Hippocampal formation (tissue), 2 donors: ENCODE data around the gene TMEM232.
A peak's percentile ranks its signal among the peaks of the same experiment; 100 is the strongest.
"Not testable (repeated sequence)": the region's sequence is repeated elsewhere in the genome, so short reads cannot be mapped to it uniquely, and the experiment has no call there.

Source experiments
- DNase-seq, 2 donors: peaks; one replicate each; lab custom pipeline; 2025; lab: John Stamatoyannopoulos, UW

Gene TMEM232

GRCh38 chr5:110707260-110707844 lies 19.1 kb downstream of the TMEM232 start:
- DNase-seq = no peak

- no peak for DNase-seq
Measured at GRCh38 chr5:110705349-110705748, 21.1 kb downstream of the TMEM232 start.

GRCh38 chr5:110703481-110703880 lies 23.0 kb downstream of the TMEM232 start:
- DNase-seq = no peak

GRCh38 chr5:110702704-110703103 lies 23.8 kb downstream of the TMEM232 start:
- DNase-seq = no peak

- no peak for DNase-seq
Measured at GRCh38 chr5:110702300-110702699, 24.2 kb downstream of the TMEM232 start.

GRCh38 chr5:110692669-110693068 lies 33.8 kb downstream of the TMEM232 start:
- not testable (repeated sequence) for DNase-seq

- DNase-seq = not testable (repeated sequence)
Measured at GRCh38 chr5:110690587-110690986, 35.9 kb downstream of the TMEM232 start.

- no peak for DNase-seq
Measured at GRCh38 chr5:110687485-110687884, 39.0 kb downstream of the TMEM232 start.

GRCh38 chr5:110686270-110686669 lies 40.2 kb downstream of the TMEM232 start:
- no peak for DNase-seq

GRCh38 chr5:110681953-110682352 lies 44.5 kb downstream of the TMEM232 start:
- DNase-seq = no peak

- no peak for DNase-seq
Measured at GRCh38 chr5:110681109-110681508, 45.4 kb downstream of the TMEM232 start.

GRCh38 chr5:110676554-110676953 lies 49.9 kb downstream of the TMEM232 start:
- DNase-seq = not testable (repeated sequence)

GRCh38 chr5:110665184-110665726 lies 61.2 kb downstream of the TMEM232 start:
- DNase-seq = no peak

GRCh38 chr5:110663525-110663924 lies 62.9 kb downstream of the TMEM232 start:
- no peak for DNase-seq

GRCh38 chr5:110658006-110658405 lies 68.5 kb downstream of the TMEM232 start:
- DNase-seq = no peak

- peak in 1 of 2 donors; percentile 35 for DNase-seq
Measured at GRCh38 chr5:110653231-110653970, 73.1 kb downstream of the TMEM232 start.

- no peak for DNase-seq
Measured at GRCh38 chr5:110651507-110651906, 75.0 kb downstream of the TMEM232 start.

GRCh38 chr5:110644357-110644756 lies 82.1 kb downstream of the TMEM232 start:
- DNase-seq = no peak

- no peak for DNase-seq
Measured at GRCh38 chr5:110638970-110639902, 87.2 kb downstream of the TMEM232 start.

GRCh38 chr5:110634475-110634874 lies 92.0 kb downstream of the TMEM232 start:
- DNase-seq = no peak

GRCh38 chr5:110631236-110631635 lies 95.2 kb downstream of the TMEM232 start:
- no peak for DNase-seq

GRCh38 chr5:110630350-110630749 lies 96.1 kb downstream of the TMEM232 start:
- DNase-seq = no peak
